NCI-H2227 treated with DMSO at 0.1 percent for 48 hours (cell line): Measurements from ENCODE around the gene CREB5.
A peak's percentile ranks its signal among the peaks of the same experiment; 100 is the strongest.

Experiments
- DNase-seq: peaks from one replicate; lab custom pipeline; 2025; lab: John Stamatoyannopoulos, UW

CREB5 gene

DNA sequence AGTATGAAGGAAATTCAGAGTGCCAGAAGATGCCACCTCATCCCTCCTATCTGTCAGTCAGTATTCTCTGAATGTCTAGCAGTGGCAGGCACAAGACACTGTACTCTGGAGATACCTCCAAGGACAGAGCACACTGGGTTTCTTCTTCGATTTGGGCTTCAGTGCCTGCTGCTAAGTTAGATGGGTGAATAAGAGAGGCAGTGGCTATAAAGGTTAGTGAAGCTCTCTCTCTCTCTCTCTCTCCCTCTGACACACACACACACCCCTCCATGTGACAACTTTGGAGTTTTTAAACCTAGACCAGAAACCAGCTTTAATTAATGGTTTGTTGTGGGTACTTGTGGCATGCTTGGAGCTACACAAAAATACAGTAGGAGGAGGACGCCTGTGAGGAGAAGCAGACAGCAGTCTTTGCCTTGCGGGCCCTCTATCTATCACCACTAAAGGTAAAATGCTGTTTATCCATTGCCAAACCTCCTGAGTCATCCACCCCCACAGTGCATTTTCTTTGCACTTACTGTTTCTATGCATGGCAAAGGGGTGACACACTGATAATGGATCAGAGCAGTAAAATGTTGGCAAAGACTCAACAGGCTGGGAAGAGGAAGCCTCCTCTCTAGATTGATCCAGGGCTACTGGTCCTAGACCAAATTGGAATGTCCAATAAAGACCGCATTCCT, 443.4 kb downstream of the CREB5 start:
- DNase-seq, result no peak

DNA sequence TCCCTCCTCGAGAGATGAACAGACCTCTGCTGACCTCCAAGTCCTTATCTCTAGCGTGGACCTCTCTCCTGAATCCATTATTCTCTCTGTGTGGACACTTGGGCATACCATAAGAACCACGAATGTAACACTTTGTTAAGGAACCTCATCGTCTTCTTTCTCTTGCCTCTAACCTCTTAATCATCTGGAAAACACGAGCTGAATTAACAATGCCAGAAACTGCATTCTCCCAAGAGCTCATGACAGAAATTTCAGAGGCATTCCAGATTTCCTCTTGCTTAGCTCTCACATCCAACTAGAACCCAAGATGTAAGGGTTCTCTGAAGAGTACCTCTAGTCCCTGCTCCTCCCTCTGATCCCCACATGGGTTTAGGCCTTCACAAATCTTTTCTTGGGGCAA, 444.3 kb downstream of the CREB5 start:
- DNase-seq, result no peak

DNA sequence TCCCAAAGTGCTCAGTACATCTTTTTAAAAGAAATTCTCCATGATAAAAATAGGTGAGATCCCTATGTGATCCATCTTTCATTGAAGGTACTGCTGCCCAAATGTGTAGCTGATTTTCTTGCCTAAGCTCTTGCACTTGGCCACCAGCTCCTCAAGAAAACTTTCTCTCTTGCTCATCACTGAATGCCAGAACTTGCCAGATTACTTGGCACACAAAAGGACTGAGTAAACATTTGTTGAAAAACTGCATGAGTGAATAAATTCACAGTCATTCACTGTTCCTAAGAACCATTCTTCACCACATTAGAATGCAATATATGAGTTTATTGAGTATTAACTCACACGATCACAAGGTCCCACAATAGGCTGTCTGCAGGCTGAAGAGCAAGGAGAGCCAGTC, 445.9 kb downstream of the CREB5 start:
- DNase-seq, result no peak

DNA sequence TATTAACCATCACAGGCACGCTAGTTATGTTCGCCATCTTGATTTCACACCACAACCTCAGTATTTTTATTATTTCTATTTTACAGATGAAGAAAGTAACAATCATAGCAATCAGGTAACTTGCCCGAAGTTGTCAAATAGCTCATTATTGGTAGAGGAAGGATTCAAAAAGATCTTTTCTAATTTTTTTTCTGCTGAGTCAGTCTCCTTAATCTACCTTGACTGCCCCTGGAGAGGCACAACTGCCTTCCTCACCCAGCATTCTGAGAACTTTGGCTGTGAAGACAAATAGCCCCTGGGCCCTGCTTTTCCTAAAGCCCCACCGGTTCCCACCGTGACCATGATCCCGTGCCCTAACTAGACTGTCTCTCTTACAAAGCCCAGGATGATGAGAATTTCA, 446.6 kb downstream of the CREB5 start:
- DNase-seq, result no peak

DNA sequence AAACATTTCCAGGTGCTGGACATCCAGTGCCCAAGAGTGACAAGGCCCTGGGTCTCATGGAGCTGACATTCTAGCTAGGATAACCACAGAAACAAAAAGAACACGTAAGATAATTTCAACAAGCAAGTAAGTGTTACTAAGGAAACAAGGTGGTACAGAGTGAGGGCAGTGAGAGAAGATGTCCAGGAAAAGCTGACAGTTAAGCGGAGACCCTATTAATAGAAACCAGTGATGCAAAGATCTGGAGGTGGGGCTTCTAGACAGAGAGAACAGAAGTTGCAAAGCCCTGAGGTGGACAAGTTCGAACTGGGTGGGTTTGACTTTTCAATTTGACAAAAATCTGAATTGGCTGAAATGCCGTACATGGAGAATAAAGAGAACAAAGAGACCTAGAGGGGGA, 449.5 kb downstream of the CREB5 start:
- DNase-seq, result no peak

DNA sequence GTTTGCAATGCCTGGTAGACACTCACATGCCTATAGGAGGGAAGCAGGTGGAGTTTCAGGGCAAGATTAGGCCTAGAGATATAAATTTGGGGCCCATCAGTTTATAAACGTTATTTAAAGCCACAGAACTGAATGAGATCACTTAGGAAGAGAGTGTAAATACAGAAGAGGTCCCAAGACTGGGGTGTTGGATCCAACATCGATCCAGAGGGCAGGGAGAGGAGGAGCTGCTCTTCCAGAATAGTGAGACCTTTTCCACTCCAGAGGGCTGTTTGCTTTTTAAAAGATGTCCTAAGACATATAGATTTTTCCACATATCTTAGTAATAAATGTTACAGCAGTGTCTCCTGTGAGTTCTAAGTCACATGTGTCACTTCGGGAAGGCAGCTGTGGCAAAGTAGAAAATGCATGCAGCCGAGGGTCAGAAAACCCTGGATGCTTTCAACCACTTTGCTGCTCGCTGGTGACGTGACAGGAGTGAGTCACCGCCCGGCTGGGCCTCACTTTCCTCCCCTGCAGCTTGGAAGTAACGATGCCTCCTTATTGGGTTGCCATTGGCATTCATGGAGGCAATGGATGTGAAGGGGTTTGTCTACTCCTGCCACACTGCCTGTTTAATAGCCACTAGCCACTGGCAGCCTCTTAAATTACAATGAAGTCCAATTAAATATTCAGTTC, 450.4 kb downstream of the CREB5 start:
- DNase-seq, result no peak

DNA sequence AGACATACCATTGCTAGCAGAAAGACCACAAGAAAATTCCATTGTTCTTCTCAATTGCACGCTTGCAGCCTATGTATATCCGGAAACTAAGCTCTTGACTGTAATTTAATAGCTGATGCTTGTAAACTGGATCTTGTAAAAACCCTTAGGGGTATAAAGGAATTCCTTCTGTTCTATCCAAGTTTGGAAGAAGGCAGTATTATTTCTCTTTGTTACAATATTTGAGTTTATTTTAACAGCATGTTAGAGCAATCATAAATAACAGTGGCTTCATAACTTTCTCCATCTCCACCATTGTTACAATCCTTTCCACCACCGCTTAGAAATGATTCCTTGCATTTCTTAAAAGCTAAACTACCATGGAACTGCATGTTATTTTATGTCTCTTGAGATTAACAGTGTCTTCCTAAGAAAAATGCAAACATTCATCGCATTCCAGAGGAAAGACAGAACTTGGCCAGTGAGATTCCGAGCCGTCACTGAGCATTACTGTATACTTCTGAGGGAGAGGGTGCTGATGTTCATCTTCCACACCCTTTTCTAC, 453.4 kb downstream of the CREB5 start:
- DNase-seq, result no peak

DNA sequence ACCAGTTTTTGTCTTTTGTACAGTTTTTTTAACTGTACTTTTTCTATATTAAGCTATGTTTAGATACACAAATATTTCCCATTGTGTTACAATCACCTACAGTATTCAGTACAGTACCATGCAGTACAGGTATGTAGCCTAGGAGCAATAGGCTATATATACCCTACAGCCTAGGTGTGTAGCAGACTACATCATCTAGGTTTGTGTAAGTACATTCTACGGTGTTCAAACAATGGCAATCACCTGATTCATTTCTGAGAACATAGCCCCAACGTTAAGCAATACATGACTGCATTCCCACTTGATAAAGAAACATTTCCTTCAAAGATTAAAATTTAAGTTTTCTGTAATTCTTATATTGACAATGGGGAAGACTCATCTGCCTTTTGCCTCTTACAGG, 456.4 kb downstream of the CREB5 start:
- DNase-seq, result no peak

DNA sequence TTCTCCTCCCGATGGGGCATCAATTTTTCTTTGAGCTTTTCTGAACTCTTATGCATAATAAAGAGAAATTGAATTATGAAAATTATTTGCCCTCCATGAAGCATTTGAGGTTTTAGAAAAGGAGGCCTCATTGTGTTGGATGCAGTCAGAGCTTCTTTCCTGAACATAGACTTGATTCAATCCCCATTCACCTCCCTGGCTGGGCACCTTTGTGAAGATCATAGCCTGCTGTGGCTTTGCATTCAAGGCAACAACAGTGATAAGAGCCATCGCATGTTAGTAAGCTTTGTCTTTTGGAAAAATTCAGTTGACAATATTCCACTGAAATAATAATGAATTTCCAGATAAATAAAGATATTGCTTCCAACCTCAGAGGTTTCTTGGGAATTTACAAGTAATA, 458.8 kb downstream of the CREB5 start:
- DNase-seq, result no peak

DNA sequence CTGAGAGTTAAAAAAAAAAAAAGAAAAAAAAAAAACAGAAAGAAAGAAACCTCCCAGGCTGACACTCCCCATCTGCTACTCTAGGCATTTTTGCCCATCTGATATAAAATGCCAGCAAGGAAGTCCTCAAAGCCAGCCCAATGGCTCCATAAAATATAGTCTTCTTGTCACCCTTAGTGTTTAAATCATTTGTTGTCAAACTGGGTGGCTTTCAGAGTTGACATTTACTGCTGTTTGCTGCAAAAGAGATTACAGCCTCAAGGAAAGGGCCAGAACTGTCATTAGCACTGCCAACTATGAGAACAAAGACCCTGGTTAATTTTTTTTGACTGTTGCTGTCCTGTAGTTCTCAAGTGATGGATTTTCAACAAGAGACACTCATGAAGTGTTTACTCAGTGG, 459.3 kb downstream of the CREB5 start:
- peak; percentile 78 for DNase-seq

DNA sequence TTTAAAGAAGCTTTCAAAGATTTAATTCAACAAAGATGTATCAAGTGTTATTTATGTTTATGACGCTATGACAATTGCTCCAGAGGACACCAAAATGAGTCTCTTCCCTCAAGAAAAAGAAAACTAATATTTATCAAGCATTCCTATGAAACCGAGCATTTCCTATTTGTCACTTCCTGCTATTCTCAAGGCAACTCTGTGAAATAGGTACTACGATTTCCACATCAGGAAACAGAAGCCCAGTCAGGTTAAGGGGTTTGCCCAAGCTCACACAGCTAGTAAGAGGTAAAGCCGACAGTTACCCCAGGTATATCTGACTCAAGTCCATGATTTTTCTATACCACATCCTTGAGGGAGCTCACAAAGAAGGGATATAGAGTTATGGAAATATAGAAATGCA, 459.9 kb downstream of the CREB5 start:
- no peak for DNase-seq

DNA sequence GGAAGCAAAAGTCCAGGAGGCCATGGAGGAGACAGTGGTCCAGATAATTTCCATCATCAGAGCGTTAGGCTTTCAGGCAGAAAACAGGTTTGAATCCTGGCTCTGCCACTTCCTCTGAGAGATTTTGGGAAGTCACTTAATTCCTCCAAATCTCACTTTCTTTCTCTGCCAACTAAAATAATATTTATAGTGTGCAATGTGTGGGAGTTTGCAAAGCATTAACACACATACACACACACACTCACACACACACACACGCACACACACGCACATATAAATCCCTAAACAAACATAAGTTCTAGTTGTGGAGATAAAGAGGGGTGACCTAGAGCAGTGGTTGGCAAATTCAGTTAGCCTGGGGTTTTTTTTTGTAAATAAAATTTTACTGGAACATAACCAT, 461.0 kb downstream of the CREB5 start:
- DNase-seq, result no peak

DNA sequence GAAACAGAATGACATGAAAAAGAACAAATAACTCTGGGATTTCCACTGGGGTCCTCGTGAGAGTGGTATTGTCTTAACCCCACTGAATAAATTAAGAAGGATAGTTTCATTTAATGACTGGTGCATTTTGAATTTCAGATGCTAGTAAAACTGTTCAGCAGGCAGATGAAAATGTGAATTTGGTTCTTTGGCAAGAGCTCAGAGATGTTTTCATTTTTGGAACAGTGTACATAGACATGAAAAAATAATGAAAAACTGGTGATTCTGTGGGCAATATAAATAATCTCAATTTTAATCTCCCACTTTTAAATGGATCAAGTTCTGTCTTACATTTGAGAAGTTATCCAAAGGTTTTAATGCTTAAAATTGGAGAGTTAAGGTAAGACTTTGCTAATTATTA, 461.7 kb downstream of the CREB5 start:
- DNase-seq, result no peak
